ENCODE data around the gene SLC66A2.

Gene SLC66A2

GRCh38 chr18:79933765-79934164, 17.7 kb downstream of the SLC66A2 start:
- TF ChIP-seq, protein P1, sequence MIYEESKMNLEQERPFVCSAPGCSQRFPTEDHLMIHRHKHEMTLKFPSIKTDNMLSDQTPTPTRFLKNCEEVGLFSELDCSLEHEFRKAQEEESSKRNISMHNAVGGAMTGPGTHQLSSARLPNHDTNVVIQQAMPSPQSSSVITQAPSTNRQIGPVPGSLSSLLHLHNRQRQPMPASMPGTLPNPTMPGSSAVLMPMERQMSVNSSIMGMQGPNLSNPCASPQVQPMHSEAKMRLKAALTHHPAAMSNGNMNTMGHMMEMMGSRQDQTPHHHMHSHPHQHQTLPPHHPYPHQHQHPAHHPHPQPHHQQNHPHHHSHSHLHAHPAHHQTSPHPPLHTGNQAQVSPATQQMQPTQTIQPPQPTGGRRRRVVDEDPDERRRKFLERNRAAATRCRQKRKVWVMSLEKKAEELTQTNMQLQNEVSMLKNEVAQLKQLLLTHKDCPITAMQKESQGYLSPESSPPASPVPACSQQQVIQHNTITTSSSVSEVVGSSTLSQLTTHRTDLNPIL (CRISPR knock-in tag; IDR thresholded peaks at IDR 0.05; ENCODE audit: low read depth), result no peak
- TF ChIP-seq SNAI2 (CRISPR knock-in tag; IDR thresholded peaks at IDR 0.05) (no peak), ESRRG (CRISPR knock-in tag; IDR thresholded peaks at IDR 0.05) (no peak), BACH2 (CRISPR knock-in tag; IDR thresholded peaks at IDR 0.05; ENCODE audit: borderline replicate concordance) (no peak)
- TF ChIP-seq, protein P2, sequence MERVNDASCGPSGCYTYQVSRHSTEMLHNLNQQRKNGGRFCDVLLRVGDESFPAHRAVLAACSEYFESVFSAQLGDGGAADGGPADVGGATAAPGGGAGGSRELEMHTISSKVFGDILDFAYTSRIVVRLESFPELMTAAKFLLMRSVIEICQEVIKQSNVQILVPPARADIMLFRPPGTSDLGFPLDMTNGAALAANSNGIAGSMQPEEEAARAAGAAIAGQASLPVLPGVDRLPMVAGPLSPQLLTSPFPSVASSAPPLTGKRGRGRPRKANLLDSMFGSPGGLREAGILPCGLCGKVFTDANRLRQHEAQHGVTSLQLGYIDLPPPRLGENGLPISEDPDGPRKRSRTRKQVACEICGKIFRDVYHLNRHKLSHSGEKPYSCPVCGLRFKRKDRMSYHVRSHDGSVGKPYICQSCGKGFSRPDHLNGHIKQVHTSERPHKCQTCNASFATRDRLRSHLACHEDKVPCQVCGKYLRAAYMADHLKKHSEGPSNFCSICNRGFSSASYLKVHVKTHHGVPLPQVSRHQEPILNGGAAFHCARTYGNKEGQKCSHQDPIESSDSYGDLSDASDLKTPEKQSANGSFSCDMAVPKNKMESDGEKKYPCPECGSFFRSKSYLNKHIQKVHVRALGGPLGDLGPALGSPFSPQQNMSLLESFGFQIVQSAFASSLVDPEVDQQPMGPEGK (CRISPR knock-in tag; IDR thresholded peaks at IDR 0.05; ENCODE audit: borderline replicate concordance), result no peak
- ATAC-seq, result no peak

GRCh38 chr18:79932907-79933306, 18.5 kb downstream of the SLC66A2 start:
- no peak for TF ChIP-seq ZC3H10 (CRISPR knock-in tag; IDR thresholded peaks at IDR 0.05)
- TF ChIP-seq, protein P2 (CRISPR knock-in tag; IDR thresholded peaks at IDR 0.05; ENCODE audit: borderline replicate concordance), result no peak
- no peak for TF ChIP-seq ARNTL (CRISPR knock-in tag; IDR thresholded peaks at IDR 0.05; ENCODE audit: borderline replicate concordance, low read depth)
- ATAC-seq, result no peak

- ATAC-seq, result no peak
- no peak for TF ChIP-seq ESRRG (CRISPR knock-in tag; IDR thresholded peaks at IDR 0.05)
- TF ChIP-seq, protein P1 (CRISPR knock-in tag; IDR thresholded peaks at IDR 0.05; ENCODE audit: low read depth), result no peak
- no peak for TF ChIP-seq ISL1 (CRISPR knock-in tag; IDR thresholded peaks at IDR 0.05)
- TF ChIP-seq OSR1 (CRISPR knock-in tag; IDR thresholded peaks at IDR 0.05), result no peak
- no peak for TF ChIP-seq TOX (CRISPR knock-in tag; IDR thresholded peaks at IDR 0.05; ENCODE audit: borderline replicate concordance)
- no peak for TF ChIP-seq PPARA (CRISPR knock-in tag; IDR thresholded peaks at IDR 0.05; ENCODE audit: borderline replicate concordance)
- TF ChIP-seq BACH2 (CRISPR knock-in tag; IDR thresholded peaks at IDR 0.05; ENCODE audit: borderline replicate concordance), result no peak
- TF ChIP-seq GLIS3 (CRISPR knock-in tag; IDR thresholded peaks at IDR 0.05), result no peak
- no peak for TF ChIP-seq ZNF565 (CRISPR knock-in tag; conservative IDR thresholded peaks at IDR 0.05; ENCODE audit: low read depth)
Observed at GRCh38 chr18:79931475-79931874, 20.0 kb downstream of the SLC66A2 start.

- no peak for ATAC-seq
- TF ChIP-seq CSDC2 (CRISPR knock-in tag; IDR thresholded peaks at IDR 0.05), result no peak
- no peak for TF ChIP-seq RARB (CRISPR knock-in tag; IDR thresholded peaks at IDR 0.05)
- TF ChIP-seq SNAI2 (CRISPR knock-in tag; IDR thresholded peaks at IDR 0.05), result no peak
- TF ChIP-seq ZFP30 (CRISPR knock-in tag; IDR thresholded peaks at IDR 0.05), result no peak
- TF ChIP-seq ZNF8 (CRISPR knock-in tag; IDR thresholded peaks at IDR 0.05), result no peak
- no peak for TF ChIP-seq ZFP3 (CRISPR knock-in tag; IDR thresholded peaks at IDR 0.05)
- TF ChIP-seq POU6F1 (CRISPR knock-in tag; IDR thresholded peaks at IDR 0.05; ENCODE audit: borderline replicate concordance, low read depth), result no peak
- no peak for TF ChIP-seq OSR1 (CRISPR knock-in tag; IDR thresholded peaks at IDR 0.05)
- TF ChIP-seq TSHZ2 (CRISPR knock-in tag; IDR thresholded peaks at IDR 0.05), result no peak
Observed at GRCh38 chr18:79930020-79930642, 21.3 kb downstream of the SLC66A2 start.

Data from SK-N-SH treated with all-trans-retinoic acid at 6 μM for 48 hours (cell line).